Retinal pigment epithelial cell (primary cell): ENCODE measurements around the gene PLK2.
A peak's percentile ranks its signal among the peaks of the same experiment; 100 is the strongest.

Experiments used
- DNase-seq: peaks from one replicate; pipeline ENCODE4 v3.0.0-alpha.2; 2010; ENCODE audit warnings: low read depth
- H3K4me3 ChIP-seq: 2 replicates; pipeline ENCODE4 v1.5.1; 2011; ENCODE audit warnings: mild to moderate bottlenecking, low read length, control low read depth, moderate library complexity
- TF ChIP-seq, protein P1 (sequence below): conservative IDR thresholded peaks from 2 replicates; pipeline ENCODE4 v1.5.1; 2011; ENCODE audit warnings: low read depth, low read length, control low read depth, inconsistent platforms

Gene PLK2

DNA sequence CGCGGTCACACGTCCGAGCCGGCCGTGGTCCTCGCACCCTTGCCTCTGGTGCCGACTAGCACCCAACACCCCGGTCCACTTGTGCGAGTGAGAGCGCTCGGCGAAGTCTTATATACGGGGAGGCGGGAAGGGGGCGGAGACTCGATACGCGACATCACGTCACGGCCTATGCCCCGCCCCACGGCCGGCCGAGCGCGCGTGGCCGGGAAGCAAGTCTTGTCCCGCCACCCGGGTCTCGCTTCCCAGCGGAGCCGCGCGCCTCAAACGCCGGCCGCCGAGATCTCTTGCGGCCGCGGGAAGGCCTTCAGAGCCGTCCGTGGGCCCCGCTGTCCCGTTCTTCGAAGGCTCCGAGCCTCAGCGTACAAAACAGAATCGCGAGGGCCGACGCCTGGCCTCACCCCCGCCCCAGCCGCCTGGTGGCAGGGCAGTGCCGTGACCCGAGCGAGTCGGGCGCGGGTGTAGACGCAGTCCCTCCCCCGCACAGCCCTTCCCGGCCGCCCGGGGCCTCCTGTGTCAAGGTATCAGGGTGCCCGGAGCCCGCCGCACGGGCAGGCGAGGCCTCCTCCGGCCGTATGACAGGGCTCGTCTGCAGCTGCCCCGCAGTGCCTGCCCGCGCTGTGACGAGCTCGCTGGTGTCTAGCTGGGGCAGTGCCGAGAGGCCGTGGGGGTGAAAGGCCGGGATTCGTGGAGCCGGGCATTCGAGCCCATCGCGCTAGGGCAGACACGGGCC lies at the start of gene PLK2:
Gene PLK2 (minus strand): TSS at position 85 of the 730 bp plus-strand sequence. CDS start 127 bp downstream, outside the sequence.
- TF ChIP-seq, protein P1, sequence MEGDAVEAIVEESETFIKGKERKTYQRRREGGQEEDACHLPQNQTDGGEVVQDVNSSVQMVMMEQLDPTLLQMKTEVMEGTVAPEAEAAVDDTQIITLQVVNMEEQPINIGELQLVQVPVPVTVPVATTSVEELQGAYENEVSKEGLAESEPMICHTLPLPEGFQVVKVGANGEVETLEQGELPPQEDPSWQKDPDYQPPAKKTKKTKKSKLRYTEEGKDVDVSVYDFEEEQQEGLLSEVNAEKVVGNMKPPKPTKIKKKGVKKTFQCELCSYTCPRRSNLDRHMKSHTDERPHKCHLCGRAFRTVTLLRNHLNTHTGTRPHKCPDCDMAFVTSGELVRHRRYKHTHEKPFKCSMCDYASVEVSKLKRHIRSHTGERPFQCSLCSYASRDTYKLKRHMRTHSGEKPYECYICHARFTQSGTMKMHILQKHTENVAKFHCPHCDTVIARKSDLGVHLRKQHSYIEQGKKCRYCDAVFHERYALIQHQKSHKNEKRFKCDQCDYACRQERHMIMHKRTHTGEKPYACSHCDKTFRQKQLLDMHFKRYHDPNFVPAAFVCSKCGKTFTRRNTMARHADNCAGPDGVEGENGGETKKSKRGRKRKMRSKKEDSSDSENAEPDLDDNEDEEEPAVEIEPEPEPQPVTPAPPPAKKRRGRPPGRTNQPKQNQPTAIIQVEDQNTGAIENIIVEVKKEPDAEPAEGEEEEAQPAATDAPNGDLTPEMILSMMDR = peak; percentile 42
- DNase-seq = peak; percentile 61
- peak within 1 kb of the TSS; percentile 66 for H3K4me3 ChIP-seq

DNA sequence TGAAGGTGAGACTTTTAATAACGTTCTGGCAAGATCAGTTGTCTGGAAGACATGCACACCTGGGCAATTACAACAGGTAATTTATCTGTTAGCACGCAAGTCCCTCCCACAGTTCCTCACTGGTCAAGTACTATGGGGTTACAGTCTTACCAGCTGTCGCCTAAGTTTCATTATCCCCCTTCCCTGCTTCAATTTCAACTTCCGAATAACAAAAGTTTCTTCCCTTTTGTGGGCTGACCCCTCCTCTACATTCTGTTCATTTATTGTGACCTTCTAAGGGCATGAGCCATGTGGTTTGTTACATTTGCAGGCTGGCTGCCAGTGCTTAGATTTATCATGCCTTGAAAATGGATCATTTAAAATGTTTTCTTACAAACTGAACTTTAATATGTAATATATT lies 47.8 kb upstream of the PLK2 start:
- DNase-seq = no peak
- TF ChIP-seq, protein P1 = no peak
- H3K4me3 ChIP-seq = no peak overlapping the region

DNA sequence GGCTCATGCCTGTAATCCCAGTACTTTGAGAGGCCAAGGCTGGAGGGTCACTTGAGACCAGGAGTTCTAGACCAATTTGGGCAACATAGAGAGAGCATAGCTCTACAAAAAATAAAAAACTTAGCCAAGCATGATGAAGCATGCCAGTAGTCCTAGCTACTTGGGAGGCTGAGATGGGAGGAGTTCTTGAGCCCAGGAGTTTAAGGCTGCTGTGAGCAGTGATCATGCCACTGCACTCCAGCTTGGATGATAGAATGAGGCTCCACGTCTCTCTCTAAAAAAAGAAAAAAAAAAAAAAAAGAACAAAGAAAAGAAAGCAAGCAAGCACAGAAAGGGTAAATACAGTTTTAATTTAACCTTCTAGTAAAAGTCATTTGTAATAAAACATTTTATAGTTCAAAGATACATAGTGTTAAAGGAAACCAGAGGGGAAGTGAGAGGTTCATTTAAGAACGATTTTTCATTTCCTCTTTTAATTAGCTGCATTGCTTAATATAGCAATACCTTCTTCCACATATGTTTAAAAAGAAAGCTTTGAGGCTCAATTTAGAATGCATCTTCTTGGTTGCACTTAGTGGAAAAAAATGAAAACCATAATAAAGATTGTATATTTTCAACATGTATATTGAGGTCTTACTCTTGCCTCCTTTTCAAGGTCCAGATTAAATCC lies 46.2 kb upstream of the PLK2 start:
- TF ChIP-seq, protein P1 = no peak
- no peak for DNase-seq
- no peak overlapping the region for H3K4me3 ChIP-seq

DNA sequence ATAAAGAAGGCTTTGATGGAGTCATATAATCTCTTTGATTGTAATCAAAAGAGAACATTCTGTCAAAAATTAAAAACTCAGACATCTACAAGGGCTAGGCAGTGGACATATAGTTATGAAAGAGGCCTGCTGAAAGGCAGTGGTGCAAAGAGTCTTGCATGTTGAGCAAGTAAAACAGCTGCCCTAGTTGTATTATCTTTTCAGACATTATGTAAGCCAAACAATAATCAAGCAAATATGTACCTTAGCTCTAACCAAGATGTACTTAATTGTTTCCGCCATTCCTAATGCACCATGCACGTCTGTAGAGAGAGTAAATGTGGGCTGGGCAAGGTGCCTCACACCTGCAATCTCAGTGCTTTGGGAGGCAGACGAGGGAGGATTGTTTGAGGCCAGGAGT lies 45.6 kb upstream of the PLK2 start:
- TF ChIP-seq, protein P1 = no peak
- H3K4me3 ChIP-seq = no peak overlapping the region
- no peak for DNase-seq

DNA sequence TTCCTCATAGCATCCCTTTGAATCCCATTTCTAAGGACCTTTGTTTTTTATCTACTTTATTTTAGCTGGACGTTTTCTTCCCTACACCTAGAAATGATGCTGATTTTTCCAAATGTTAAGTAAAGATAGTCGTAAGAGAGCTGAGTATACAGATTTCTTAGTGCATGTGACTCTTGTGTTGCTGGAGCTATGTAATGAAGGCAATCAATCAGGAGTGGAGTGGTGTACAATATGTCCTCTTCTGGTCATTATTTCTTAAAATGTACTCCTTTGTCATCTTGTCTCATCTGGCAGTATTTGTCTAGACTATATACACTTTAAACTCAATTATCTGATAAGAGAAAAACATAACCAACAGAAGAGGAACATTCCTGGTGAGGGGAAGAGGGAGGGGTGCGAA lies 44.9 kb upstream of the PLK2 start:
- DNase-seq = no peak
- H3K4me3 ChIP-seq = no peak overlapping the region
- TF ChIP-seq, protein P1 = no peak

DNA sequence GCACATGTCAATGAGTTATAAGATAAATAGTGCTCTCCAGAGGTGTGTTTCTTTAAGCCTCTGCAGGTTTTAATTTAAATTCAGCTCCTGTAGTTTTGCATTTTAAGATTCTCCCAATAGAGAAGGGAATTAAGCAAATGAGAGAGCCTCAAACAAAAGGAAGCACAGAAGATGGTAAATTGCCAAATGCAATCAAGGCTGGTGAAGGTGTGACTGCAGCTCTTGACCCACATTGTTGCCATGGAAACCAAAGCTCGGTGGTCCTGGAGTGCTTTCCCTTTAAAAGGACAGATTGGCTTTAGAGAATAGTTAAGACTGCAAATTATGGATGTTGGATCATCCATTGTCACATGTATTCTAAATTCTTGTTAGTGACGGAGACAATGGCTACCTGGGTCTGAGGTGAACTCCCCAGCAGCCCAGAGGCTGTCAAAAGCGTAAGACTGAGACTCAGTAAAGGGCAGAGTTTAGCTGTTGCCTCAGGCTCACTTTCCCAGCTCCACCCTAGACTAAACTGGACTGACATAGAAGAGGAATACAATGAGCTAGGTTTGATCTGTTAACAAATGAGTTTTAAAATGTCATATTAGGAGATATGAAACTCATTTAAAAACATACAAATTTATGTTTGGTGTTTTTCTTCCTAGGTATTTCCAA lies 43.6 kb upstream of the PLK2 start:
- TF ChIP-seq, protein P1 = no peak
- DNase-seq = no peak

More for the DNA sequence above, 43.6 kb upstream of the PLK2 start:
- no peak overlapping the region for H3K4me3 ChIP-seq
